H1 (cell line): ENCODE data around the gene SORCS3. TPM values are rescaled to one million over a fixed set of nuclear protein-coding genes. Genes with fewer than 3 reads are reported as not detected.

Experiments
- CTCF ChIA-PET: fragments of 300-600 bp; sonication (Branson Sonifier 250); formaldehyde crosslinking; loops from one replicate; lab custom pipeline; 2021; ENCODE audit not compliant: partially characterized antibody; lab: Charles Lee
- POLR2A ChIA-PET: fragments of 300-600 bp; sonication (Branson Sonifier 250); formaldehyde crosslinking; loops from one replicate; lab custom pipeline; 2021; ENCODE audit warnings: inconsistent platforms; ENCODE audit not compliant: partially characterized antibody; lab: Charles Lee
- DNase-seq, 2 experiments: peaks; one replicate each; pipeline versions ENCODE4 v3.0.0 to v3.0.0-alpha.2; 2010 to 2022; ENCODE audit warnings: low spot score in 2 of 2, low read depth in 1 of 2, mixed read lengths in 1 of 2
- FAIRE-seq: peaks from 2 replicates; lab custom pipeline; 2011; peaks lifted over from hg19 to GRCh38; lab: Jason Lieb, UNC
- H2AFZ ChIP-seq: 2 replicates; pipeline ENCODE4 v1.8.1; 2012; ENCODE audit warnings: low read length, inconsistent platforms
- H2AK5ac ChIP-seq: 2 replicates; pipeline ENCODE4 v1.6.1; 2013; ENCODE audit warnings: low read depth, low read length
- H2BK120ac ChIP-seq: replicated peaks from 2 replicates; pipeline ENCODE3; 2013; ENCODE audit warnings: low read depth, low read length, inconsistent platforms
- H2BK12ac ChIP-seq: 2 replicates; pipeline ENCODE4 v1.6.1; 2013; ENCODE audit warnings: low read depth, low read length
- H2BK15ac ChIP-seq: 2 replicates; pipeline ENCODE4 v1.6.1; 2013; ENCODE audit warnings: low read length
- H2BK20ac ChIP-seq: 2 replicates; pipeline ENCODE4 v1.6.1; 2013; ENCODE audit warnings: low read length
- H2BK5ac ChIP-seq: 2 replicates; pipeline ENCODE4 v1.6.1; 2013; ENCODE audit warnings: low read depth, low read length
- H3K14ac ChIP-seq: 2 replicates; pipeline ENCODE4 v1.6.1; 2013; ENCODE audit warnings: inconsistent platforms; ENCODE audit not compliant: insufficient read length
- H3K18ac ChIP-seq: 2 replicates; pipeline ENCODE4 v1.6.1; 2013; ENCODE audit warnings: low read length; ENCODE audit errors: extremely low read depth
- H3K23ac ChIP-seq: 2 replicates; pipeline ENCODE4 v1.6.1; 2013; ENCODE audit warnings: inconsistent platforms; ENCODE audit not compliant: insufficient read length
- H3K23me2 ChIP-seq: 2 replicates; pipeline ENCODE4 v1.6.1; 2013; ENCODE audit warnings: low read depth, low read length
- H3K27ac ChIP-seq: 2 replicates; pipeline ENCODE4 v1.6.1; 2011; ENCODE audit warnings: low read depth, low read length, inconsistent platforms
- H3K27me3 ChIP-seq, 4 experiments: replicated peaks in 1 of 4; 1 replicate in 1 of 4; 2 replicates in 3 of 4; pipeline versions ENCODE4 v1.6.1 to v1.8.1; 2011 to 2013; ENCODE audit warnings: low read length in 3 of 4, mild to moderate bottlenecking in 3 of 4, inconsistent platforms in 2 of 4, mixed read lengths in 2 of 4, moderate library complexity in 1 of 4; ENCODE audit not compliant: control insufficient read depth in 3 of 4, insufficient read depth in 3 of 4; ENCODE audit errors: extremely low read depth in 1 of 4
- H3K36me3 ChIP-seq, 4 experiments: 2 replicates each; pipeline versions ENCODE4 v1.6.1 to v1.8.1; 2011 to 2013; ENCODE audit warnings: mild to moderate bottlenecking in 4 of 4, low read length in 3 of 4, moderate library complexity in 2 of 4, control low read depth in 1 of 4, inconsistent platforms in 1 of 4; ENCODE audit not compliant: insufficient read depth in 4 of 4, control insufficient read depth in 2 of 4
- H3K4ac ChIP-seq: replicated peaks from 2 replicates; pipeline ENCODE3; 2013; ENCODE audit warnings: low read length, low read depth, mixed read lengths, inconsistent platforms; ENCODE audit not compliant: insufficient read length
- H3K4me1 ChIP-seq, 4 experiments: replicated peaks in 1 of 4; 1 replicate in 1 of 4; 2 replicates in 3 of 4; pipeline versions ENCODE4 v1.6.1 to v1.8.1; 2011 to 2013; ENCODE audit warnings: low read length in 3 of 4, inconsistent platforms in 2 of 4, mixed read lengths in 1 of 4; ENCODE audit not compliant: insufficient read depth in 4 of 4, control insufficient read depth in 3 of 4
- H3K4me2 ChIP-seq, 2 experiments: 2 replicates each; pipeline versions ENCODE4 v1.6.1 to v1.8.1; 2011 to 2013; ENCODE audit warnings: low read depth in 2 of 2, low read length in 2 of 2, control low read depth in 1 of 2, inconsistent platforms in 1 of 2, mild to moderate bottlenecking in 1 of 2; ENCODE audit not compliant: insufficient read depth in 1 of 2
- H3K4me3 ChIP-seq, 4 experiments: fragments of 200-600, 300-600 bp in 1 of 4; sonication (generic), shearing (Covaris generic), sonication (Bioruptor Twin) in 1 of 4; 2 replicates each; pipeline versions ENCODE4 v1.5.1 to v1.8.1; 2011 to 2016; ENCODE audit warnings: low read length in 4 of 4, low read depth in 3 of 4, control low read depth in 2 of 4, inconsistent platforms in 2 of 4, mild to moderate bottlenecking in 2 of 4, mixed read lengths in 1 of 4, moderate library complexity in 1 of 4; ENCODE audit not compliant: insufficient read depth in 2 of 4; ENCODE audit errors: extremely low read depth in 1 of 4
- H3K56ac ChIP-seq: replicated peaks from 2 replicates; pipeline ENCODE3; 2013; ENCODE audit warnings: low read depth, mild to moderate bottlenecking, mixed read lengths, low read length, inconsistent platforms; ENCODE audit not compliant: insufficient read length
- H3K79me1 ChIP-seq: 2 replicates; pipeline ENCODE4 v1.6.1; 2013; ENCODE audit warnings: low read depth, low read length, control low read depth
- H3K79me2 ChIP-seq, 2 experiments: 2 replicates each; pipeline versions ENCODE4 v1.6.1 to v1.8.1; 2012 to 2013; ENCODE audit warnings: low read length in 2 of 2, mild to moderate bottlenecking in 2 of 2, inconsistent platforms in 1 of 2; ENCODE audit not compliant: insufficient read depth in 2 of 2, control insufficient read depth in 1 of 2
- H3K9ac ChIP-seq, 4 experiments: replicated peaks in 1 of 4; 1 replicate in 1 of 4; 2 replicates in 3 of 4; pipeline versions ENCODE4 v1.6.1 to v1.8.1; 2011 to 2013; ENCODE audit warnings: low read depth in 3 of 4, low read length in 3 of 4, control low read depth in 2 of 4, mild to moderate bottlenecking in 2 of 4, moderate library complexity in 2 of 4, inconsistent platforms in 1 of 4; ENCODE audit errors: extremely low read depth in 1 of 4
- H3K9me3 ChIP-seq, 2 experiments: 2 replicates each; pipeline versions ENCODE4 v1.6.1 to v1.8.1; 2012 to 2013; ENCODE audit warnings: mild to moderate bottlenecking in 2 of 2, moderate library complexity in 2 of 2, control low read depth in 1 of 2, inconsistent platforms in 1 of 2, low read depth in 1 of 2, low read length in 1 of 2, mixed read lengths in 1 of 2; ENCODE audit not compliant: insufficient read depth in 2 of 2
- H4K20me1 ChIP-seq, 2 experiments: replicated peaks in 1 of 2; 2 replicates each; pipeline versions ENCODE3 to v1.8.1; 2011 to 2013; ENCODE audit warnings: inconsistent platforms in 2 of 2, low read length in 2 of 2, mild to moderate bottlenecking in 1 of 2; ENCODE audit not compliant: insufficient read depth in 2 of 2, control insufficient read depth in 1 of 2
- H4K5ac ChIP-seq: 2 replicates; pipeline ENCODE4 v1.6.1; 2013; ENCODE audit warnings: low read length, low read depth, mixed read lengths, inconsistent platforms; ENCODE audit not compliant: insufficient read length
- H4K8ac ChIP-seq: 2 replicates; pipeline ENCODE4 v1.8.0; 2013; ENCODE audit warnings: mild to moderate bottlenecking, moderate library complexity, low read length, inconsistent platforms; ENCODE audit not compliant: insufficient read depth; ENCODE audit errors: extremely low read depth
- H4K91ac ChIP-seq: replicated peaks from 2 replicates; pipeline ENCODE3; 2013; ENCODE audit warnings: low read length, mixed read lengths, inconsistent platforms; ENCODE audit not compliant: insufficient read length
- ASH2L ChIP-seq: fragments of 200-600, 300-600 bp; sonication (generic); IDR thresholded peaks from one replicate; pipeline ENCODE4 v1.7.1; 2017; ENCODE audit warnings: low read length
- CBX8 ChIP-seq: fragments of 300-800, 300-1000 bp; sonication (generic); IDR thresholded peaks from 2 replicates; pipeline ENCODE4 v1.7.1; 2016; ENCODE audit warnings: low read depth, low read length, borderline replicate concordance
- EP300 ChIP-seq, 2 experiments: IDR thresholded peaks; 1 replicate in 1 of 2; 2 replicates in 1 of 2; pipeline ENCODE4 v1.6.1; 2011 to 2012; ENCODE audit warnings: low read depth in 2 of 2, low read length in 2 of 2, mild to moderate bottlenecking in 2 of 2, borderline replicate concordance in 1 of 2, inconsistent platforms in 1 of 2, moderate library complexity in 1 of 2
- GABPA ChIP-seq: IDR thresholded peaks from 2 replicates; pipeline ENCODE4 v1.6.1; 2011; ENCODE audit warnings: mild to moderate bottlenecking, low read length, moderate library complexity, borderline replicate concordance; ENCODE audit not compliant: insufficient read depth
- KDM4A ChIP-seq: IDR thresholded peaks from one replicate; pipeline ENCODE4 v1.7.1; 2012; ENCODE audit warnings: low read depth, mild to moderate bottlenecking, moderate library complexity, low read length, inconsistent platforms; ENCODE audit not compliant: severe bottlenecking
- KDM5A ChIP-seq: fragments of 200-600 bp; IDR thresholded peaks from 2 replicates; pipeline ENCODE4 v1.7.1; 2012; ENCODE audit warnings: mild to moderate bottlenecking, low read length, inconsistent platforms, mixed read lengths
- NRF1 ChIP-seq: IDR thresholded peaks from 2 replicates; pipeline ENCODE4 v1.6.1; 2011; ENCODE audit warnings: mild to moderate bottlenecking, low read depth, low read length, improper control_type of control experiment
- PHF8 ChIP-seq: fragments of 200-600 bp; sonication (generic); conservative IDR thresholded peaks from 2 replicates; pipeline ENCODE4 v1.7.1; 2012; ENCODE audit warnings: low read depth, mild to moderate bottlenecking, inconsistent platforms, low read length, moderate library complexity
- POLR2AphosphoS5 ChIP-seq: IDR thresholded peaks from 2 replicates; pipeline ENCODE4 v1.6.1; 2011; ENCODE audit warnings: low read depth, low read length
- RBBP5 ChIP-seq: IDR thresholded peaks from 2 replicates; pipeline ENCODE4 v1.7.1; 2012; ENCODE audit warnings: low read depth, mild to moderate bottlenecking, inconsistent platforms, low read length, moderate library complexity, borderline replicate concordance
- SP2 ChIP-seq: IDR thresholded peaks from 2 replicates; pipeline ENCODE4 v1.6.1; 2012; ENCODE audit warnings: mild to moderate bottlenecking, low read length, inconsistent platforms
- WGBS, 2 experiments: shearing (Covaris generic) in 1 of 2; methylation state at CpG; one replicate each; pipeline versions ENCODE4 v1.1.6 to v1.1.7; 2013 to 2015; ENCODE audit warnings: low lambda C conversion rate in 2 of 2, mixed read lengths in 2 of 2, inconsistent platforms in 1 of 2, low coverage in 1 of 2, missing lambda C conversion rate in 1 of 2; ENCODE audit not compliant: insufficient replicate concordance in 2 of 2, insufficient coverage in 1 of 2, insufficient read length in 1 of 2; ENCODE audit errors: extremely low coverage in 1 of 2, missing lambda C conversion rate in 1 of 2; 5-methylcytosine and 5-hydroxymethylcytosine counted together
- polyA plus RNA-seq, 7 experiments: library from polyadenylated mRNA; depleted of rRNA in 3 of 7; stranded (reverse) in 5 of 7; unstranded in 2 of 7; fragments of >200 nt in 5 of 7; fragments of 200-250 nt in 2 of 7; gene quantifications; 1 replicate in 5 of 7; 2 replicates in 1 of 7; 4 replicates in 1 of 7; pipeline versions ENCODE4 v1.2.1 to v1.2.3, GENCODE V29; 2011 to 2013; ENCODE audit warnings: missing spikeins in 2 of 7, mixed read lengths in 2 of 7
- total RNA-seq: library from RNA; stranded (reverse); fragmentation: NEBNext Ultra II Directional; extraction: Animal tissue kit (Norgen Biotek cat#: 25700); gene quantifications from 2 replicates; pipeline ENCODE4 v1.2.1, GENCODE V29; 2021
- TF ChIP-seq, protein P1 (sequence below): IDR thresholded peaks from 2 replicates; pipeline ENCODE4 v1.6.1; 2012; ENCODE audit warnings: inconsistent platforms

SORCS3 gene
- total and polyA plus RNA-seq, 2 of the 8 experiments (the other 6 are each of a cell fraction or from before 2014, with no cell fraction given) = 0.26 to 0.88 TPM

DNA sequence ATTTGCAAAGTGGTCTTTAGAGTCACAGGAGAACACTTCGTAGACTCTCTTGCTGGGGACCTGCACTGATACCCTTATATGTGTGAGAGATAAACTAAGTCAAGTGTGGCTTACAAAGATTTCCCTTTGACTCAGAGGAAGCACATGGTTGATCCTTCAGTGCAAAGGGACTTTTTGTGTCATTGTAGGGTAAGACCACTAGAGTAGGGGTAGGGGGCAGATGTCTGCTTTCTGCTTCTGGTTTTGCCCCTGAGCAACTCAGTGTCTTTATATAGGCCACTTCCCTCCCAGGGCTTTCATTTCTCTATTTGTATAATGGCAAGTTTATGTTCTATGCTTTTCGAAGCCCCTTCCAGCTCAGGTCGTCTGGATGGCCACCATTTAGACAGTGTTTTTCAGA is 281.7 kb downstream of the SORCS3 start:
- H4K8ac ChIP-seq = no peak overlapping the region
- H4K5ac ChIP-seq = no peak overlapping the region
- no peak overlapping the region for H2BK120ac ChIP-seq
- H4K20me1 ChIP-seq = no peaks in the 10 kb centered on the region
- DNase-seq (no peak), FAIRE-seq (no peak)
- no peak overlapping the region for H3K9ac ChIP-seq
- no peak overlapping the region for H3K4me2 ChIP-seq
- H3K79me2 ChIP-seq = no peaks in the 10 kb centered on the region
- H4K91ac ChIP-seq = no peak overlapping the region
- H2BK5ac ChIP-seq = no peak overlapping the region
- no peaks in the 10 kb centered on the region for H3K36me3 ChIP-seq
- no peak overlapping the region for H2BK20ac ChIP-seq
- no peaks in the 10 kb centered on the region for H3K23me2 ChIP-seq
- no peaks in the 10 kb centered on the region for H3K9me3 ChIP-seq
- ChIA-PET POLR2A (no interaction called here), CTCF (interaction anchor here (1.1 to 3.9 kb wide), 6 partner anchors 15 to 276 kb away, joined by 3 to 18 read pairs (median 8); no protein-coding TSS in a partner anchor)
- H3K27ac ChIP-seq = no peak overlapping the region
- no peaks in the 10 kb centered on the region for H3K79me1 ChIP-seq
- no peak overlapping the region for H3K14ac ChIP-seq
- H3K4me1 ChIP-seq = peaks cover 0 to 7% (median 2%) of the 10 kb centered on the region in 4 experiments; a peak in 6 of 7 replicates
- no peak overlapping the region for H2AK5ac ChIP-seq
- no peak overlapping the region for H3K56ac ChIP-seq
- H2BK12ac ChIP-seq = no peak overlapping the region
- no peak overlapping the region for H2AFZ ChIP-seq
- no peak overlapping the region for H3K18ac ChIP-seq
- TF ChIP-seq RBBP5 = no peak
- TF ChIP-seq POLR2AphosphoS5 = no peak
- TF ChIP-seq, protein P1, sequence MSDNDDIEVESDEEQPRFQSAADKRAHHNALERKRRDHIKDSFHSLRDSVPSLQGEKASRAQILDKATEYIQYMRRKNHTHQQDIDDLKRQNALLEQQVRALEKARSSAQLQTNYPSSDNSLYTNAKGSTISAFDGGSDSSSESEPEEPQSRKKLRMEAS = no peak
- no peak for TF ChIP-seq CBX8
- no peak for TF ChIP-seq SP2
- TF ChIP-seq NRF1 = no peak
- no peak for TF ChIP-seq ASH2L
- TF ChIP-seq GABPA = no peak
- TF ChIP-seq KDM4A = no peak
- no peak for TF ChIP-seq PHF8
- no peak for TF ChIP-seq EP300 (IDR thresholded peaks at IDR 0.05; ENCODE audit: borderline replicate concordance in 1 of 2, low read depth in 2 of 2, low read length in 2 of 2)
- no peak for TF ChIP-seq KDM5A
- WGBS, 2 experiments = 90% methylated on average over 3 of the region's 3 CpGs; no CpG with 5 or more reads in 1 of the 2 experiments
- no peak overlapping the region for H3K23ac ChIP-seq
- no peaks in the 10 kb centered on the region for H3K27me3 ChIP-seq
- H2BK15ac ChIP-seq = no peak overlapping the region
- no peak overlapping the region for H3K4me3 ChIP-seq
- H3K4ac ChIP-seq = no peak overlapping the region
